Measurements from ENCODE around the gene ARL10.
"Not testable (repeated sequence)": the region's sequence is repeated elsewhere in the genome, so short reads cannot be mapped to it uniquely, and the experiment has no call there.

ARL10 gene

GRCh38 chr5:176389135-176390123 is 24.1 kb downstream of the ARL10 start:
- DNase-seq, result no peak

GRCh38 chr5:176391479-176391878 is 26.2 kb downstream of the ARL10 start:
- no peak for DNase-seq

GRCh38 chr5:176391999-176392398 is 26.7 kb downstream of the ARL10 start:
- no peak for DNase-seq

- DNase-seq, result no peak
These were observed 27.2 kb downstream of the ARL10 start for GRCh38 chr5:176392526-176392925.

- DNase-seq, result no peak
These were observed 28.8 kb downstream of the ARL10 start for GRCh38 chr5:176394096-176394495.

- no peak for DNase-seq
These were observed 29.8 kb downstream of the ARL10 start for GRCh38 chr5:176394881-176395675.

- DNase-seq, result no peak
These were observed 31.0 kb downstream of the ARL10 start for GRCh38 chr5:176396330-176396729.

GRCh38 chr5:176397736-176398420 is 32.6 kb downstream of the ARL10 start:
- DNase-seq, result no peak

GRCh38 chr5:176400382-176401156 is 35.3 kb downstream of the ARL10 start:
- no peak for DNase-seq

- no peak for DNase-seq
These were observed 36.3 kb downstream of the ARL10 start for GRCh38 chr5:176401281-176402205.

GRCh38 chr5:176405656-176406435 is 40.6 kb downstream of the ARL10 start:
- DNase-seq, result no peak

GRCh38 chr5:176406436-176407052 is 41.3 kb downstream of the ARL10 start:
- DNase-seq, result no peak

- no peak for DNase-seq
These were observed 42.4 kb downstream of the ARL10 start for GRCh38 chr5:176407456-176408251.

- not testable (repeated sequence) for DNase-seq
These were observed 42.9 kb downstream of the ARL10 start for GRCh38 chr5:176408252-176408573.

GRCh38 chr5:176408590-176408989 is 43.3 kb downstream of the ARL10 start:
- no peak for DNase-seq

- no peak for DNase-seq
These were observed 44.5 kb downstream of the ARL10 start for GRCh38 chr5:176409765-176410164.

- no peak for DNase-seq
These were observed 45.3 kb downstream of the ARL10 start for GRCh38 chr5:176410486-176411180.

GRCh38 chr5:176412517-176413254 is 47.4 kb downstream of the ARL10 start:
- no peak for DNase-seq

Data from eye (tissue), 1 donor.